Kidney (tissue), 14 donors: ENCODE measurements around the gene THUMPD1. TPM values are rescaled to one million over a fixed set of nuclear protein-coding genes. Genes with fewer than 3 reads are reported as not detected.

Experiments used
- DNase-seq, 5 donors: peaks; one replicate each; pipeline ENCODE4 v3.0.0-alpha.2; 2013 to 2020
- FAIRE-seq: peaks from 2 replicates; lab custom pipeline; 2012; peaks lifted over from hg19 to GRCh38; lab: Jason Lieb, UNC
- H3K27ac ChIP-seq, 2 donors: one replicate each; pipeline ENCODE4 v1.7.0; 2013; ENCODE audit warnings: low read depth in 2 of 2, low read length in 2 of 2, inconsistent platforms in 1 of 2
- H3K27me3 ChIP-seq: one replicate; pipeline ENCODE4 v1.7.1; 2013; ENCODE audit warnings: low read length, inconsistent platforms; ENCODE audit not compliant: control insufficient read depth, insufficient read depth
- H3K36me3 ChIP-seq, 3 donors: one replicate each; pipeline versions ENCODE4 v1.7.0 to v1.7.1; 2013; ENCODE audit warnings: low read length in 3 of 3, control low read depth in 1 of 3, inconsistent platforms in 1 of 3; ENCODE audit not compliant: insufficient read depth in 3 of 3, control insufficient read depth in 2 of 3
- H3K4me1 ChIP-seq, 3 donors: one replicate each; pipeline versions ENCODE4 v1.7.0 to v1.7.1; 2013; ENCODE audit warnings: low read length in 3 of 3, inconsistent platforms in 1 of 3, low read depth in 1 of 3; ENCODE audit not compliant: control insufficient read depth in 2 of 3, insufficient read depth in 2 of 3
- H3K4me3 ChIP-seq, 3 donors: one replicate each; pipeline versions ENCODE4 v1.7.0 to v1.8.1; 2013; ENCODE audit warnings: low read length in 3 of 3, control low read depth in 1 of 3, inconsistent platforms in 1 of 3
- H3K9ac ChIP-seq, 3 donors: one replicate each; pipeline versions ENCODE4 v1.7.0 to v1.7.1; 2013; ENCODE audit warnings: low read length in 3 of 3, control low read depth in 1 of 3, inconsistent platforms in 1 of 3
- H3K9me3 ChIP-seq, 3 donors: one replicate each; pipeline versions ENCODE4 v1.7.0 to v1.7.1; 2013; ENCODE audit warnings: low read length in 3 of 3, control low read depth in 1 of 3, inconsistent platforms in 1 of 3; ENCODE audit not compliant: control insufficient read depth in 2 of 3, insufficient read depth in 1 of 3
- CTCF ChIP-seq: IDR thresholded peaks from 3 replicates; pipeline ENCODE4 v1.5.1; 2012; ENCODE audit warnings: mild to moderate bottlenecking, moderate library complexity, borderline replicate concordance; ENCODE audit not compliant: insufficient read depth; ENCODE audit errors: extremely low read depth
- intact Hi-C: fragments of 100-400 bp; cut with DNase I; formaldehyde crosslinking; loops from one replicate; pipeline ENCODE4 v1.11.1; 2022
- polyA plus RNA-seq: library from polyadenylated mRNA; stranded (reverse); fragments of 350-450 nt; fragmentation: Illumina TruSeq; extraction: RNeasy Lipid Tissue Mini Kit (QIAGEN cat#74804); gene quantifications from one replicate; pipeline ENCODE4 v1.2.3, GENCODE V29; 2014; ENCODE audit warnings: low read depth, low replicate concordance; ENCODE audit not compliant: insufficient read depth
- total RNA-seq: library from RNA; stranded (reverse); fragmentation: NEBNext Ultra II Directional; extraction: Animal tissue kit (Norgen Biotek cat#: 25700); gene quantifications from one replicate; pipeline ENCODE4 v1.2.1, GENCODE V29; 2021
- donor health status: control.
- donor health status: control.
- donor health status: control.
- donor health status: control.
- donor health status: control.
- donor health status: DM: yes; HTN: yes; CAD: no.
- donor health status: Normal renal cell carcinoma (clear cell type).

Gene THUMPD1
- total and polyA plus RNA-seq, 2 donors from 2014 or later: 16.8 to 45.8 TPM

GRCh38 chr16:20747030-20747816, 5.6 kb upstream of the THUMPD1 start:
- Histone ChIP-seq H3K9me3 (peaks cover 0 to 12% (median 0%) of the 10 kb centered on the region in 3 donors), H3K27me3 (no peaks in the 10 kb centered on the region), H3K27ac (no peak overlapping the region), H3K9ac (no peak overlapping the region), H3K4me3 (no peak overlapping the region), H3K4me1 (peaks cover 0 to 3% (median 0%) of the 10 kb centered on the region in 3 donors), H3K36me3 (no peaks in the 10 kb centered on the region)
- intact Hi-C loops: no loop called here
- DNase-seq: no peak
- FAIRE-seq: no peak
- no peak for TF ChIP-seq CTCF

- FAIRE-seq (no peak), DNase-seq (no peak)
- no peaks in the 10 kb centered on the region for H3K27me3 ChIP-seq
- H3K27ac ChIP-seq: no peak overlapping the region
- peaks cover 0 to 12% (median 0%) of the 10 kb centered on the region in 3 donors for H3K9me3 ChIP-seq
- peaks cover 0 to 3% (median 0%) of the 10 kb centered on the region in 3 donors for H3K4me1 ChIP-seq
- no peak overlapping the region for H3K9ac ChIP-seq
- H3K36me3 ChIP-seq: no peaks in the 10 kb centered on the region
- H3K4me3 ChIP-seq: no peak overlapping the region
- intact Hi-C loops: no loop called here
- no peak for TF ChIP-seq CTCF
Measured at GRCh38 chr16:20746461-20746860, 4.8 kb upstream of the THUMPD1 start.

- DNase-seq (peak in 1 of 5 donors; percentile 29), FAIRE-seq (no peak)
- Histone ChIP-seq H3K27ac (no peak overlapping the region), H3K9ac (no peak overlapping the region), H3K9me3 (peaks cover 0 to 12% (median 0%) of the 10 kb centered on the region in 3 donors), H3K27me3 (no peaks in the 10 kb centered on the region), H3K36me3 (no peaks in the 10 kb centered on the region), H3K4me1 (peaks cover 2 to 5% (median 4%) of the 10 kb centered on the region in 3 donors), H3K4me3 (no peak overlapping the region)
- intact Hi-C loops: no loop called here
- TF ChIP-seq CTCF: no peak
Measured at GRCh38 chr16:20744922-20745440, 3.4 kb upstream of the THUMPD1 start.
